Left colon (tissue), 2 donors: ENCODE data around the gene HDHD5. TPM values are rescaled to one million over a fixed set of nuclear protein-coding genes. Genes with fewer than 3 reads are reported as not detected.

Source experiments
- ATAC-seq: fragments of 200-7000 bp; cut with Tn5 transposase; one replicate; pipeline ENCODE4 v1.9.1; 2020; ENCODE audit warnings: mild to moderate bottlenecking, moderate library complexity
- DNase-seq, 2 donors: peaks; one replicate each; pipeline ENCODE4 v3.0.0-alpha.2; 2020
- intact Hi-C, 2 donors: fragments of 100-400 bp; cut with DNase I in 1 of 2; cut with micrococcal nuclease in 1 of 2; formaldehyde crosslinking; loops; one replicate each; pipeline versions ENCODE4 v1.11.2 to v1.14.0; 2022; cut with DNase I, micrococcal nuclease
- total RNA-seq, 2 donors: library from RNA; stranded (reverse); fragmentation: NEBNext Ultra II Directional; extraction: Animal tissue kit (Norgen Biotek cat#: 25700); gene quantifications; one replicate each; pipeline ENCODE4 v1.2.1, GENCODE V29; 2021
- donor health status: DM: no; HTN: no; CAD: no.
- donor health status: DM: yes; HTN: yes; CAD: no.

Gene HDHD5
- total RNA-seq, 2 donors from 2014 or later = 29.0 to 41.8 TPM

GRCh38 chr22:17133137-17133536 lies 25.9 kb downstream of the HDHD5 start:
- DNase-seq (peak in 1 of 2 donors; percentile 10), ATAC-seq (no peak)
- intact Hi-C loops = loop anchor here in 1 of 2 donors (10.0 kb wide), 1 partner anchor 72 kb away; no protein-coding TSS in a partner anchor

- DNase-seq (no peak), ATAC-seq (no peak)
- intact Hi-C loops = loop anchor here in 1 of 2 donors (10.0 kb wide), 1 partner anchor 73 kb away; no protein-coding TSS in a partner anchor
Observed at GRCh38 chr22:17132112-17132511, 27.0 kb downstream of the HDHD5 start.

GRCh38 chr22:17131686-17132085 lies 27.4 kb downstream of the HDHD5 start:
- intact Hi-C loops = loop anchor here in 1 of 2 donors (10.0 kb wide), 1 partner anchor 73 kb away; no protein-coding TSS in a partner anchor
- DNase-seq = no peak
- no peak for ATAC-seq

- intact Hi-C loops = loop anchor here in 1 of 2 donors (10.0 kb wide), 1 partner anchor 75 kb away; no protein-coding TSS in a partner anchor
- DNase-seq (no peak), ATAC-seq (no peak)
Observed at GRCh38 chr22:17130199-17130598, 28.9 kb downstream of the HDHD5 start.

GRCh38 chr22:17121233-17122195 lies 37.6 kb downstream of the HDHD5 start, which contains the start of gene TMEM121B:
TSS of gene TMEM121B (minus strand) at chr22:17121360. CDS start at chr22:17121127, 233 bp downstream.
- peak; percentile 57 for ATAC-seq
- intact Hi-C loops = no loop called here

GRCh38 chr22:17120711-17121232 lies 38.3 kb downstream of the HDHD5 start:
- DNase-seq = no peak
- ATAC-seq = peak; percentile 8
- intact Hi-C loops = no loop called here

More at GRCh38 chr22:17121233-17122195, 37.6 kb downstream of the HDHD5 start, which contains the start of gene TMEM121B:
- peak; percentile 42 to 56 for DNase-seq

- intact Hi-C loops = no loop called here
- ATAC-seq (peak; percentile 65), DNase-seq (peak; percentile 34 to 67)
Observed at GRCh38 chr22:17120281-17120680, 38.8 kb downstream of the HDHD5 start.

- DNase-seq = peak in 1 of 2 donors; percentile 58
- intact Hi-C loops = no loop called here
- ATAC-seq = peak; percentile 69
Observed at GRCh38 chr22:17119481-17120202, 39.4 kb downstream of the HDHD5 start.

- intact Hi-C loops = no loop called here
Observed at GRCh38 chr22:17118342-17118741, 40.7 kb downstream of the HDHD5 start.

GRCh38 chr22:17117890-17118289 lies 41.2 kb downstream of the HDHD5 start:
- intact Hi-C loops = no loop called here
- DNase-seq (no peak), ATAC-seq (no peak)

More at GRCh38 chr22:17118342-17118741, 40.7 kb downstream of the HDHD5 start:
- DNase-seq = no peak
- no peak for ATAC-seq

GRCh38 chr22:17117400-17117799 lies 41.7 kb downstream of the HDHD5 start:
- DNase-seq (no peak), ATAC-seq (no peak)
- intact Hi-C loops = no loop called here

GRCh38 chr22:17116572-17117330 lies 42.3 kb downstream of the HDHD5 start:
- intact Hi-C loops = no loop called here
- no peak for ATAC-seq
- no peak for DNase-seq

- intact Hi-C loops = no loop called here
- DNase-seq = no peak
Observed at GRCh38 chr22:17115945-17116565, 43.0 kb downstream of the HDHD5 start.

GRCh38 chr22:17115236-17115635 lies 43.8 kb downstream of the HDHD5 start:
- no peak for DNase-seq
- ATAC-seq = no peak
- intact Hi-C loops = no loop called here

More at GRCh38 chr22:17115945-17116565, 43.0 kb downstream of the HDHD5 start:
- ATAC-seq = no peak

- ATAC-seq (no peak), DNase-seq (no peak)
- intact Hi-C loops = no loop called here
Observed at GRCh38 chr22:17114898-17115235, 44.2 kb downstream of the HDHD5 start.

GRCh38 chr22:17114173-17114897 lies 44.7 kb downstream of the HDHD5 start:
- ATAC-seq (no peak), DNase-seq (no peak)
- intact Hi-C loops = no loop called here

- ATAC-seq (no peak), DNase-seq (no peak)
- intact Hi-C loops = no loop called here
Observed at GRCh38 chr22:17113600-17113999, 45.5 kb downstream of the HDHD5 start.
